Stimulated activated CD4-positive, alpha-beta T cell treated with anti-CD3 and anti-CD28 coated beads, Interleukin-1b, Interleukin-23, amount 100 ng/mL, for 48 hours (primary cell): Measurements from ENCODE around the gene PDE6B.
"Not testable (repeated sequence)": the region's sequence is repeated elsewhere in the genome, so short reads cannot be mapped to it uniquely, and the experiment has no call there.

Experiments
- DNase-seq: peaks from one replicate; pipeline ENCODE4 v3.0.0-alpha.2; 2020

Gene PDE6B

GRCh38 chr4:622996-623913, 2.1 kb upstream of the PDE6B start:
- DNase-seq = no peak

DNA sequence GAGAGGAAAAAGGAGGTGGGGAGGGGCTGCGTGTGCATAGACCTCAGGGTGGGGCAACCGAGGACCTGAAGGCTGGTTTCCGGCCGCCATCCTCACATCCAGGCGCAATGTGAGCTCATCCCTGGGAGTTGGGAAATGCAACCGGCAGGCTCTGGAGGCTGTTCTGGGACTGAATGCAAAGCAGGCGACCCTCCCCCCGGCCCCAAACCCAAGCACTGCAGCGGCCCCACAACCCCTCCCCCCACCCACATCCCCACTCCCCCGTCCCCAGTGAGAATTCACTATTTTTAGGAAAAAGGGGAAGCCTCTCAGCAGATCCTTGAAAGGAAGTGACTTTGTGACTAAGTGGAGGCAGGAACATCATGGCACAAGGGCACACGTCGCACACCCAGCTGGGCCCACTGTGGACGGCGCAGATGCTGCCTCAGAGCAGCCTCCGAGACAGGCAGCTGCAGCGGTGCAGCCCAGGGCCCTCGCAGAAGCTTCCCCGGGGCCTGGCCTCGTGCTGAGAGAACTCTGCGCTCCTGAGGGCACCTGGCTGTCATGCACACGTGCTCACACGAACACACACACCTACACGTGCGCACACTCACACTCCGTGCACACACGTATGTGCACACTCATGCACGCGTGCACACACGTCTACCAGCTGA, 1.3 kb upstream of the PDE6B start:
- DNase-seq = no peak

GRCh38 chr4:625631-626161, 323 bp downstream of the PDE6B start:
- DNase-seq = no peak

GRCh38 chr4:626201-627091, 1.1 kb downstream of the PDE6B start:
- no peak for DNase-seq

DNA sequence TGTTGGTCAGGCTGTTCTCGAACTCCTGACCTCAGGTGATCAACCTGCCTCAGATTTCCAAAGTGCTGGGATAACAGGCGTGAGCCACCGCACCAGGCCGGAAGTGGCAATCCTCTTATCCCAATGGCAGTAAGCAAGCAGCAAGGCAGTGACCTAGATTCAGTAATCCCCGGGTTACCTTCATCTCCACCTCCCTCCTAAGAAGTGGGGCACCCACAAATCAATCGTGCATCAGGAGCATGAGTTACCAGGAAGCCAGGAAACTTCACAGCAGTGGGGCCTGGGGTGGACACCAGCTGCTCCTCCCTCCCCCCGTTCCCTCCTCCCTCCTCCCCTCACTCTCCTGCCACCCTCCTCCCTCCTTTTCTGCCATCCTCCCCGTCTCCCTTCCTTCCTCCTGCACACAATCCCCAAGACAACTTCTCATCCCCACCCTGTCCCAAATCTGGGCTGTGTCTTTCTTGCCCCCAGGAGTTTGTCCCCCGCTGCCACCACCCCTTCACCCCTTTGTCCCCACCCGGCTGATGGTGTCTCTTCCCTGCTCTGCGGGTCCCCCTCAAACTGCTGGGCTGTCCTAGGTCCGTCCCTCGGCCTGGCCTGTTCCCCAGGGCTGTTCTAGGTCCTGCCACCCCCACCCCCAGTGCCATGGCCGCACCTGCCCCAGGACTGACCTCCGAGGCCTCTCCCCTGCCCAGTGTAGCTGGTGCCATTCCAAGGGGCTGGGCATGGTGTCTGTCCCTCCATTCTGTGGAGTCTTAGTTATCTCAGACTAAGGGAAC, 2.2 kb downstream of the PDE6B start:
- DNase-seq = no peak

GRCh38 chr4:628311-628741, 3.0 kb downstream of the PDE6B start:
- DNase-seq = no peak

DNA sequence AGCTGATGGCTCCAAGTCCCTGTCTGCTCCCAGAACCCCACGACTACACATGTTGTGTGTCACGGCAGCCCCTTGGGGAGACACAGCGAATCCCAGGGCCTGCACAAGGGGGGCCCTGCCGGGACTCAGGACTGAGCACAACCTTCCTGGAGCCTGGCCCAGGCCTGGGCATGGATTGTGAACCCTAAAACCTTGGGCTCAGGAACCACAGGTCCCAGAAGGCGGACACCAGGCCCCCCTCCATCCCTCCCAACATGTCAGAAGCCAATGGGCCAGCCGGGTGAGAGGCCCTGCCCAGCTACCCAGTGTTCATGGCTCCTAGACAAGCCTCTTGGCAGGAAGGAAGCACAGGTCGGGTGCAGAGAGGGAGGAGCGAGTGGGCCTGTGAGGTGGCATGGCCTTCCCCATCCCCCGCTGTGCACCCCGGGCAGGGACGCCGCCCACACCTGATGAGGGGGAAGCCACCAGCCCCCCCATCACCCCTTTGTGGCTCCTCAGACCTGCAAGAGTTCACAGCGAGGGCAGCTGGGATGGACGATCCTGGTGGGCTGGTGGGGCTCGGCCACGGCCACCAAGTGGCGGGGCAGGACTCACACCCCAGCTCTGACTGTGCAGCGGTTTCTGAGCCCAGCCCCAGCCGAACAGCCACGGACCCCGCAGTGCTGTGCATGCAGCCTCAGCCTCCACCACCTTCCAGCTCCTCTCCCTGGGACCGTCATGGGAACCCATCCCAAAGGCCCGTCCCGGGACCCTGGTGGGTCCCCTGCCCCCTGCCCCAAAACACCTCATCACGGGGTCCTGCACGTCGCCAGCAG, 3.7 kb downstream of the PDE6B start:
- no peak for DNase-seq

GRCh38 chr4:629636-629914, 4.2 kb downstream of the PDE6B start:
- no peak for DNase-seq

GRCh38 chr4:629915-630641, 4.7 kb downstream of the PDE6B start:
- no peak for DNase-seq

- DNase-seq = no peak
Observed at GRCh38 chr4:630656-631055, 5.3 kb downstream of the PDE6B start.

DNA sequence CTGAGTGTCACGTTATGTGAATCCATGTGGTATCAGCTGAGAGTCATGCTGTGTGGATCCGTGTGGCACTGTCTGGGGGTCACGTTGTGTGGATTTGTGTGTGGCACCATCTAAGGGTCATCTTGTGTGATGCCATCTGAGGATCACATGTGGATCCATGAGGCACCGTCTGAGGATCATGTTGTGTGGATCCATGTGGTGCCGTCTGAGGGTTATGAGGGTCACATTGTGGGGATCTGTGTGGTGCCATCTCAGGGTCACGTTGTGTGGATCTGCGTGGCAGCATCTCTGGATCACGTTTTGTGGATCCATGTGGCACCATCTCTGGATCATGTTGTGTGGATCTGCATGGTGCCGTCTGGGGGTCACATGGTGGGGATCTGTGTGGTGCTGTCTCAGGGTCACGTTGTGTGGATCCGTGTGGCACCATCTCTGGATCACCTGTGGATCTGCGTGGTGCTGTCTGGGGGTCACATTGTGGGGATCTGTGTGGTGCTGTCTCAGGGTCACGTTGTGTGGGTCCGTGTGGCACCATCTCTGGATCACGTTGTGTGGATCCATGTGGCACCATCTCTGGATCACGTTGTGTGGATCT, 6.9 kb downstream of the PDE6B start:
- no peak for DNase-seq

DNA sequence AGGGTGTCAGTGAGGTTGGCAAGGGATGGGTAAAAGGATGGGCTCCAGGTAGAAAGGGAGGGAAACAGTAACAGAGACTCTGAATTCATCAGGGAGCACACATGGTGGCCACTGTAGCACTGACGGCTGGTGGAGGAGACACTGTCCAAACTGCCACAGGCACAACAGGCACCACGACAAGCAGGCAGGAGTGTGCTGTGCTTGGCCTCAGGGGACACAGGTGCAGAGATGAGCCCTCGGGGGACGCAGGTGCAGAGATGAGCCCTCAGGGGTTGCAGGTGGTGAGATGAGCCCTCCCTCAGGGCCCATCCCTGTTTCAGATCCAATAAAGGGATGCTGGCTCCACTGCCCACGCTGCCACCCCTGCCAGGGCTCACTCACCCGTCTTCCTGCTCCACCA, 7.6 kb downstream of the PDE6B start:
- DNase-seq = no peak

DNA sequence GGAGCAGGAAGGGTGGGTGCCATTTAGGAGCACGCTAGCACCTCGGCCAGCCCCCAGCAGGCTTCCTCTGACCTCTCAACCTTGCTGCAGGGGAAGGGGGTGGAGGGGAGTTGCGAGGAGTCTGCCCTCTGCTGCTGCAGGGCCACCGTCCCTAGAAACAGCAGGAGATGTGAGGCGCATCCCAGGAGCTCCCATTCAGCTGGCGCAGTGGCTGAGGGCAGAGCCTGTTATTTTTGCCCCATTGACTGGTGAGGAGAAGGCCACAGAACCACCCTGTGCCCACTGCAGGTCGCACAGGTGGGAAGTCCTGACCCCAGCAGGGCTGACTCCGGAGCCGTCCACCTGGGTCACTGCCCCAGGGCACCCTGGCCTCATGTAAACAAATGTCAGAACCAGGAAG, 8.0 kb downstream of the PDE6B start:
- no peak for DNase-seq

DNA sequence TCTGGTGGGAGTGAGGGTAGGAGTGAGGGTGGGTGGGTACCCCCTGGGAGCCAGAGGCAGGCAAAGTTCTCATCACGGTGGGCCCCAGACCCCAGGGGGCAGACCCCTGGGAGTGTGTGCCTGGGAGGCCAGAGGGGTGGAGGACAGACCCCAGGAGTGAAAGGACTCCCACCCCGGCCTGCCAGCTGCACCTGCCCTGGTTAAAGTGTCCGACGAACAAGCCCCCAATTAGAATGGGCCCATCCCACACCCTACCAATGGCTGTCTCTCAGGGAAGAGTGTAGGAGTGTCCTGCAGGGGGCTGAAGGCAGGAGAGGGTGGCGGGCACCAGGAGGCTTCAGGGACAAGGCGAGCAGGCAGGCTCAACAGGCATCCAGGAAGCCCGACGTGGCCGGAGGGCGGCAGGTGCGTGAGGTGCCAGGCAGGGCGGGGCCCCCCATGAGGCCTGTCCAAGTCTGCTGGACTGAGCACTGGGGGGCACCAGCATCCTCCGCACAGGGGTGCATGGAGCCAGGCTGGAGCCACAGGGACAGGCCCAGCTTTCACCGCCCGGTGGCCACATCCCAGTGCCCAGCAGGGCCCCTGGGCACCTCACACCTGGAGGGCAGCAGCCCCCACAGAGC, 8.7 kb downstream of the PDE6B start:
- DNase-seq = no peak

- no peak for DNase-seq
Observed at GRCh38 chr4:634599-634985, 9.2 kb downstream of the PDE6B start.

- not testable (repeated sequence) for DNase-seq
Observed at GRCh38 chr4:635066-635835, 9.9 kb downstream of the PDE6B start.

DNA sequence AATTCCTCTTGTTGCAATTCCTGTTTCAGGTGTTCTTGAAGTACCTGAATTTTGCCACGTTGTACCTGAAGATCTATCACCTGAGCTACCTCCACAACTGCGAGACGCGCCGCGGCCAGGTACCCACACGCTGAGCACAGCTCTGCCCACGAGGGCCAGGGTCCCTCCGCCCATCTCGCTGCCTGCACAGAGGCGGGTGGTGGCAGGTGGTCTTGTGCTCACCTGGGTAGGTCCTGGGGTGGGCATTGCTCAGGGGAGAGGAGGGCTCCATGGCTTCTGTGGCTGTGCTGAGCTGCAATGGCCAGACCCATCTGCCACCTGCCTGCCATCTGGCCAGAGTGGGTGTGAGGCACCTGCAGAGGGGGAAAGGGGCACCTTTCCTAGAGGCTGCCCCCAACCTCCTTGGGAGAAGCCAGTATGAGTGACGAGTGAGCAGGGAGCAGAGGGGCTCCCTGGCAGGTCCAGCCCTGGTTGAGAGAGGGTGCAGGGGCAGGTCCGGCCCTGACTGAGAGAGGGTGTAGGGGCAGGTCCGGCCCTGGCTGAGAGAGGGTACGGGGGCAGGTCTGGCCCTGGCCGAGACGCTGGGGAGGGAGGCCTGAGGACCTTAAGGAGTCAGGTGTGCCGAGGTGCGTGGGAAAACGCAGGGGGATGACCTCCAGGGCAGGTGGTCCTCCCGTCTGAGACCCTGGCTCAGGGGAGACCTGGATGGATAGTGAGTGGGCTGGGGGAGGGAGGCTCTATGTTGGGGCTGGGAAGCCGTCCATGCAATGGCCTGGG, 10.7 kb downstream of the PDE6B start:
- no peak for DNase-seq

DNA sequence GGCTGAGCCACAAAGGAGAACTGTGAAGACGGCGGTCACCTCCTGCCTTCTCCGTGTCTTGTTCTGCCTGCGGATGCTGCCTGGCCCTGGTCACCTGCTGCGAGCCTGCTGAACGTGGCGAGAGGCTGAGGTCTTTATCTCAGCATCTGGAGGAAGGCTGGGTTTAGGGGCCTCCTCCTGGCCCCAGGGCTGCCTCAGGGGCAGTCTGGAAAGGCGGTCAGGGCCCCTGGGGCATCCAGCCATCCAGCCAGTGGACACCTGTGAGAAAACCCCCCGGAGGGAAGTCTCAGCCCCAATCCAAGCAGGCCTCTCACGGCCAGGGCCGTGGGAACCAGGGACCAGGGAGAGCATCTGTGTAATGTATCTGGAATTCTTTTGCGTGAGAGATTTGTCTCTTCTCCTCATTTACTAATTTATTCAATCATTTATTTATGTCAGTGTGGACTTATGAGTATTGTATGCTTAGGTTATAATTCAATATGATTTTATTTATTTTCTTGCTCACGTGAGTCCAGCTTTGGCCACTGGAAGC, 11.3 kb downstream of the PDE6B start:
- DNase-seq = no peak
